AG09319 (cell line): ENCODE measurements around the gene C1orf198.

ENCODE experiments used
- DNase-seq: peaks from one replicate; pipeline ENCODE4 v3.0.0-alpha.2; 2010; ENCODE audit warnings: low read depth; ENCODE audit errors: extremely low read depth
- TF ChIP-seq, protein P1 (sequence below): IDR thresholded peaks from 2 replicates; pipeline ENCODE4 v1.5.1; 2011; ENCODE audit warnings: low read depth, mild to moderate bottlenecking, inconsistent platforms, low read length, moderate library complexity

Gene C1orf198

DNA sequence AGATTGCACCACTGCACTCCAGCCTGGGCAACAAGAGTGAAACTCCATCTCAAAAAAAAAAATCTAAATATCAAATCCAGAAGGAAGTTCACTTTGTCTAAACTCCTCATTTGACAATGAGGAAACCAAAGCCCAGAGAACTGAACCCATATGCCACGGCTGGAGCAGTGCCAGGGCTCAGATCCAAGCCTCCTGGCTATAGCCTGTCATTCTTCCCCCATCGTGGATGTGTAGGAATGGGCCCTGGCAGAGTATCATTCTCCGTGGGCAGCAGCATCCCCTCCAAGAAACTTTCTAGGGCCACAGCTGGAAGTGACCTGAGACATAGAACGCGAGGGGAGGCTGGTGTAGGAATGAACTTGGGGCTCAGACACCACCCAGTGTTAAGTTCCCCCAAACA is 73.9 kb downstream of the C1orf198 start:
- DNase-seq = no peak
- TF ChIP-seq, protein P1, sequence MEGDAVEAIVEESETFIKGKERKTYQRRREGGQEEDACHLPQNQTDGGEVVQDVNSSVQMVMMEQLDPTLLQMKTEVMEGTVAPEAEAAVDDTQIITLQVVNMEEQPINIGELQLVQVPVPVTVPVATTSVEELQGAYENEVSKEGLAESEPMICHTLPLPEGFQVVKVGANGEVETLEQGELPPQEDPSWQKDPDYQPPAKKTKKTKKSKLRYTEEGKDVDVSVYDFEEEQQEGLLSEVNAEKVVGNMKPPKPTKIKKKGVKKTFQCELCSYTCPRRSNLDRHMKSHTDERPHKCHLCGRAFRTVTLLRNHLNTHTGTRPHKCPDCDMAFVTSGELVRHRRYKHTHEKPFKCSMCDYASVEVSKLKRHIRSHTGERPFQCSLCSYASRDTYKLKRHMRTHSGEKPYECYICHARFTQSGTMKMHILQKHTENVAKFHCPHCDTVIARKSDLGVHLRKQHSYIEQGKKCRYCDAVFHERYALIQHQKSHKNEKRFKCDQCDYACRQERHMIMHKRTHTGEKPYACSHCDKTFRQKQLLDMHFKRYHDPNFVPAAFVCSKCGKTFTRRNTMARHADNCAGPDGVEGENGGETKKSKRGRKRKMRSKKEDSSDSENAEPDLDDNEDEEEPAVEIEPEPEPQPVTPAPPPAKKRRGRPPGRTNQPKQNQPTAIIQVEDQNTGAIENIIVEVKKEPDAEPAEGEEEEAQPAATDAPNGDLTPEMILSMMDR = no peak

DNA sequence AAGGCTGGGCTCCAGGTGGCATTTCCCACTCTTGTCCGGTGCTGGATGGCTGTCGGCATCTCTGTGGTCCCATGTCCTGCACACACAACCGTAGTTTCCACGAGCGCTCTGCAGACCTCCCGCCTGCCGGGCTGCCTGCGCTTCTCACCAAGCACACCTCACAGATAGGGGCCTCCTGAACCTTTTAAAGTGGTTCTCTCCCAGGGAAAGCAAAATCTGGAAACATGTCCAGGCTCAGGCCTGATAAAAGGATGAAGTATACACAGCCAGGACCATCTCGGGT is 74.9 kb downstream of the C1orf198 start:
- TF ChIP-seq, protein P1 = no peak
- DNase-seq = no peak

DNA sequence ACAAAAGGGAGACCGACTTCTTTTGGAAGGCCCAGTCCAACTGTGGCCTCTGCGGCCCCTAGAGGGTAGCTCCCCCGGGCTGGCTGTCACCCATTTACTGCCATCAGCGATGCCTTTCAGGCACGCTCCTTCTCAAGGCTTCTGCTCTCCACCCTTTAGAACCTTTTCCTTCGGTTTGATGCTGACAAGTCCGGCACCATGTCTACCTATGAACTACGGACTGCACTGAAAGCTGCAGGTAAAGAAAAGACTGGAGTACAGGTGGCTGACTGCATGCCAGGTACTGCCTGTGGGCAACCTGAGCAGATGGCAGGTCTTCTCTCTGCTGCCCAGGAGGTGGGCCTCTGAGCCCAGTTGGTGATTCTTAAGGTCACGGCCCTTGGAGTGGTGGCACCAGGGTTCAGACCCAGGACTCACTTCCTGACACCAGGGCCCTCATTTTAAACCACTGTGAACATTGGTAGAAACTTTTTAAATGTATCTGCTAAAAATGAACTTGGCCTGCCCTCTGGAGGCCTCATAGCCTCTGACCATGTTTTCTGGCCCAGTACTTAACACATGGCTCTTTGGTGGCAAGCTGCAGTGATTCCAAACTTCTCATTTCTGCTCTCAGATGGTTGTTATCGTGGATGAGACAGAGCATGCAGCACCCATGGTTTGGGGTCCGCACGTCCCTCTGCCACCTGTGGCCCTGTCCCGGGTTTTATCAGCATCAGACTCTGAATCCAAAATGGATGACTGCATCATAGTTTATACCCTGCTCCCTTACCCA is 75.4 kb downstream of the C1orf198 start:
- TF ChIP-seq, protein P1 = peak; percentile 2
- DNase-seq = no peak

DNA sequence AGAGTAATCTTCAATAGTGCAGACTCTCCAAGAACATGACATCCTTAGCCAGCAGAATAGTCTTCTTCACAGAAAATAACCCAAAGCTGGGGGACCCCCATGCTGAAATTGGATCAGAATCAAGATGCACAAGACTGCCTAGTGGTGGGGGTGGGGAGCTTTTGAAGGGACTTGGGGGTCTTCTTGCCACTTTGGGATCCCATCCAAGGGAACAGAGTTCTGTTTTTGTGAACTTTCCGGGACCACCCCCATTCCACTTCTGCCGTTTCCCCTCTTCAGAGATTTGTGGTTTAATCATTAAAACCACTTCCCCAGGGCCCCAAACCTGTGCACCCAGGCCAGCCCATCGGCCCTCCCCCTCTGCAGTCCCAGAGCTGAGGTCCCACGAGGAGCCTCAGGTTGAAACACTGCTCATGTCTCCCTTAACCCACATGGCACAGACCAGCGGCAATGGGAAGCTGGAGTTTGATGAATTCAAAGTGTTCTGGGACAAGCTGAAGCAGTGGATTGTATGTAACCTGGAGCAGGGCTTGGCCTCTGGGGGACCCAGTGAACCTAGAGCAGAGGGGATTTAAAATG is 76.2 kb downstream of the C1orf198 start:
- TF ChIP-seq, protein P1 = no peak
- DNase-seq = no peak

DNA sequence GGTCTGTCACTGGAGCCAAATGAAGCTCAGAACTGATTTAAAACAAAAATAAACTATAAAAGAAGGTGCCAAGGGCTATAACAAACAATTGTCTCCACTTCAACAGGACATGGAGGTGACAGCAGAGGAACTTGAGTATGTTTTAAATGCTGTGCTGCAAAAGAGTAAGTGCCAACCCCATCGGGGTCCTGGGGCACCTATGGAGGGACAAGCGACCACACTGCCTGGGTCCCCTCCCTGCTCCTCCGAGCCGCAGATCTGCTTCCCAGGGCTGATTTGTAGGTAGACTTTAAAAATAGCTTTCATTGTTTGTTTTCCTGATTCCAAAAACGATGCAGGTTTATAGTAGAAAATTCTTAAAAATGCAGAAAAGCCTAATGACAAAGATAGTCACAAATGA is 78.3 kb downstream of the C1orf198 start:
- TF ChIP-seq, protein P1 = no peak
- no peak for DNase-seq

DNA sequence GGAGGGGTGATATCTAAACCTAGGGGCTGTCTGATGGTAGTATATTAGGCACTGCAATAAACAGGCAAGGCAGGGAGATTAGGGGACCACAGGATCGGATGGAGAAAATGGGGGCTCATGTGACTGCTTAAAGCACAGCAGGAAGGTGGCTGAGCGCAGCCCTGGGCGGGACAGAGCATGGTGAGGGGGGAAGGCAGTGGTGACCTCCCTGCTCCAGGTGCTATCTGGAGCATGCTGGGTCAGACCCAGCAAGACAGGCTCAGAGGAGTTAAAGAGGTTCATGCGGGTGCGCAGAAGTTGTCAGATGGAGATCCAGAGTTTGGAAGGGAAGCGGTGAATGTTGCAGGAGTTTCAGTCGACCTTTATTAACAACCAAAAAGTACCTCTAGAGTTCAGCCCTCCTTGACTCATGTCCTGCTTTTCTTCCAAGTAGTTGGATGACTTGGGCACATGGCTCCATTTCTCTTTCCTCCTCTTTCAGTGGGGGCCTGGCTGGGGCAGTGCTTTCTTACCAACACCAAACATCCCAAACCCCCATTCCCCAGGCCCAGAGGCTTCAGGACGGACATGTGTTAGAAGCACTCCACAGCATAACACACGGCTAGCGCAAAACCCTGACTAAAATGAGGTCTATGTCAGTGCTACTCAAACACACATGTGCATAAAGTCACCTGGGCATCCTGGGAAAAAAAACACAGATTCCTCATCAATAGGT is 79.6 kb downstream of the C1orf198 start:
- DNase-seq = no peak

More for the DNA sequence above, 79.6 kb downstream of the C1orf198 start:
- TF ChIP-seq, protein P1 = no peak
